ENCODE results near the gene TNFRSF21. TPM values are rescaled to one million over a fixed set of nuclear protein-coding genes. Genes with fewer than 3 reads are reported as not detected.
A peak's percentile ranks its signal among the peaks of the same experiment; 100 is the strongest.

Gene TNFRSF21
- total and polyA plus RNA-seq, 8 donors = 14.8 to 55.8 (median 18.1) TPM

DNA sequence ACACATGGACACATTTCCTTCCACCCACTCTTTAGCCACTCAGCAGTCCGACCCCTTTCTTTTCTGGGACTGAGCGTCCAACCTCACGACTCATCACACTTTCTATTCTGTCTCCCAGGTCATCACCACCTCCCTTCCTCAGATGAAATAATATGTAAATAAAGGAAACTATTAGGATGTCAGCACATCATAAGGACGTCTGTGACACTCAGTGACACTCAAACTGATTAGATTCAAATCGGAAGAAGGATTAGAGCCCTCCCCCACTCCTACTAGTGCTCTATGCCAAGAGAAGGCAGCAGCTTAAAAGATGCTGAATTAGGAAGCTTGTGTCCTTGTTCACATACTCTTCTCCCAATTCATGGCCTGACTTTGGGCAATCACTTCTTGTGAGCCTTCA, 113.6 kb downstream of the TNFRSF21 start:
- no peaks in the 10 kb centered on the region for H3K4me1 ChIP-seq
- no peak overlapping the region for H3K4me3 ChIP-seq
- no peaks in the 10 kb centered on the region for H3K36me3 ChIP-seq
- no peak for DNase-seq
- no peak overlapping the region for H3K27ac ChIP-seq
- intact Hi-C loops (cut with DNase I) = no loop called here
- H3K27me3 ChIP-seq = no peaks in the 10 kb centered on the region
- H3K9me3 ChIP-seq = no peaks in the 10 kb centered on the region
- no peak for ATAC-seq
- no peak for TF ChIP-seq CTCF (IDR thresholded peaks at IDR 0.05)

GRCh38 chr6:47195011-47195650, 114.6 kb downstream of the TNFRSF21 start:
- ATAC-seq (no peak), DNase-seq (peak in 2 of 4 donors; percentile 25 to 38)
- Histone ChIP-seq H3K9me3 (no peaks in the 10 kb centered on the region), H3K36me3 (no peaks in the 10 kb centered on the region), H3K4me3 (no peak overlapping the region), H3K4me1 (no peaks in the 10 kb centered on the region), H3K27me3 (no peaks in the 10 kb centered on the region), H3K27ac (no peak overlapping the region)
- no peak for TF ChIP-seq CTCF (IDR thresholded peaks at IDR 0.05)
- intact Hi-C loops (cut with DNase I) = no loop called here

DNA sequence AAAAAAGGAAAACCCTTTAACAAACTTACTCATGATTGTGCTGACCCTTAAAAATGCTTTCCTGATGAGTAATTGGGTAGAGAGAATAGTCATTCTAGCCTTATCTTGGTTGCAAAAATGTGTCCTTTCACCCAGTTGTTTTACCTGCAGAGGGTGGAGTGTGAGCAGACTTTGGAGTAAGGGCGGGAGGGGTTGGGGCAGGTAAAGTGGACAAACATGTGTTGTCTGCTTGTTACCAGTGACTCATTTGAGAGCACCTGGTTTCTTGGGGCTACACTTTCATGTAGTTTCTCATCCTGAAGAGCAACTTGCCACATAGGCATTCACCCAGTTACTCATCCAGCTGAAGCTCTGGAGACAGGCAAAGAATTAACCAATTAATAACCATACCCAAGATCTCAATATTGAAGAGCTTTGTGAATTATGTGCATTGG, 121.1 kb downstream of the TNFRSF21 start:
- H3K4me1 ChIP-seq = no peaks in the 10 kb centered on the region
- intact Hi-C loops (cut with DNase I) = no loop called here
- H3K36me3 ChIP-seq = no peaks in the 10 kb centered on the region
- DNase-seq (no peak), ATAC-seq (peak; percentile 94)
- no peak overlapping the region for H3K27ac ChIP-seq
- no peaks in the 10 kb centered on the region for H3K27me3 ChIP-seq
- TF ChIP-seq CTCF (IDR thresholded peaks at IDR 0.05) = no peak
- H3K4me3 ChIP-seq = no peak overlapping the region
- no peaks in the 10 kb centered on the region for H3K9me3 ChIP-seq

DNA sequence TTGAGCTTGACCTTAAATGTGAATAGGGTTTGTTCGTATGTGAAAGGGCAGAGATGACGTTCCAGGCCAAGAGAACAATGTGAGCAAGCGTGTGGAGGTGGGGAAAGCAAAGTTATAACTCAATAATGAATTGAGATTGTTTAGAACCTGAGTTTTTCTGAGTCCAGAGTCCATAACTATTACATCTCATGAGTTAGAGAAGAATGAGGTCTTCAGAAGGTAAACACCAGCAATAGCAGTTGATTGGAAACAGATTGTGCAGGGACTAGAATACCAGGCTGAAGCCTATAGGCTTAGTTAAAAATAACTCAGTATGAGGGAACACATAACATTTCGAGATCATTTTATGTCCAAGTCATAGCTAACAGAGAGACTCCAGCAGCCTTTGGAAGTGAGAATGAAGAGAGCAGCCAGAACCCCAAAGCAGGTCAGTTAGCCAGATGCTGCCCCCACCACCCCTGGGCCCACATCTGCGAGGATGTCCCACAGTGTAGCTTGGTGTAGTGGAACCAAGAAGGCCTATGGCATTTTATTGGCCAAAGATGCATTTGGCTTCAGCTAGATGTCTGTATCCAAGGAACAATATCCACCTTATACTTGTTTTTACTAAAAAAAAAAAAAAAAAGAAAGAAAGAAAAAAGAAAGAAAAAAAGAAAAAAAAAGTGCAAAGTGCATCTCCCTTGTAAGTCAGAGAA, 121.7 kb downstream of the TNFRSF21 start:
- intact Hi-C loops (cut with DNase I) = no loop called here
- Histone ChIP-seq H3K4me3 (no peak overlapping the region), H3K4me1 (no peaks in the 10 kb centered on the region), H3K27ac (no peak overlapping the region), H3K36me3 (no peaks in the 10 kb centered on the region), H3K9me3 (no peaks in the 10 kb centered on the region), H3K27me3 (no peaks in the 10 kb centered on the region)
- TF ChIP-seq CTCF (IDR thresholded peaks at IDR 0.05) = no peak
- ATAC-seq (no peak), DNase-seq (no peak)

- intact Hi-C loops (cut with DNase I) = no loop called here
- Histone ChIP-seq H3K4me1 (no peaks in the 10 kb centered on the region), H3K9me3 (no peaks in the 10 kb centered on the region), H3K27ac (no peak overlapping the region), H3K27me3 (no peaks in the 10 kb centered on the region), H3K36me3 (no peaks in the 10 kb centered on the region), H3K4me3 (no peak overlapping the region)
- no peak for TF ChIP-seq CTCF (IDR thresholded peaks at IDR 0.05)
- no peak for ATAC-seq
- no peak for DNase-seq
These were observed 122.6 kb downstream of the TNFRSF21 start for GRCh38 chr6:47187113-47187512.

All from left lung (tissue), 10 donors.